Thyroid gland (tissue), 4 donors: ENCODE measurements around the gene DMWD.

Experiments
- POLR2A ChIP-seq, 2 donors: fragments of 450-650 bp; IDR thresholded peaks; one replicate each; pipeline ENCODE4 v1.6.1; 2017; ENCODE audit warnings: antibody characterized with exemption in 2 of 2, mild to moderate bottlenecking in 2 of 2, moderate library complexity in 1 of 2
- TF ChIP-seq, protein P1 (sequence below), 6 experiments: fragments of 200-600 bp in 3 of 6; fragments of 450-650 bp in 3 of 6; sonication (generic) in 3 of 6; IDR thresholded peaks; one replicate each; pipeline ENCODE4 v1.5.1; 2016 to 2019; ENCODE audit warnings: antibody characterized with exemption in 6 of 6, mild to moderate bottlenecking in 2 of 6, inconsistent platforms in 1 of 6, moderate library complexity in 1 of 6

GRCh38 chr19:45827459-45828093, 34.9 kb upstream of the DMWD start:
- TF ChIP-seq, protein P1, sequence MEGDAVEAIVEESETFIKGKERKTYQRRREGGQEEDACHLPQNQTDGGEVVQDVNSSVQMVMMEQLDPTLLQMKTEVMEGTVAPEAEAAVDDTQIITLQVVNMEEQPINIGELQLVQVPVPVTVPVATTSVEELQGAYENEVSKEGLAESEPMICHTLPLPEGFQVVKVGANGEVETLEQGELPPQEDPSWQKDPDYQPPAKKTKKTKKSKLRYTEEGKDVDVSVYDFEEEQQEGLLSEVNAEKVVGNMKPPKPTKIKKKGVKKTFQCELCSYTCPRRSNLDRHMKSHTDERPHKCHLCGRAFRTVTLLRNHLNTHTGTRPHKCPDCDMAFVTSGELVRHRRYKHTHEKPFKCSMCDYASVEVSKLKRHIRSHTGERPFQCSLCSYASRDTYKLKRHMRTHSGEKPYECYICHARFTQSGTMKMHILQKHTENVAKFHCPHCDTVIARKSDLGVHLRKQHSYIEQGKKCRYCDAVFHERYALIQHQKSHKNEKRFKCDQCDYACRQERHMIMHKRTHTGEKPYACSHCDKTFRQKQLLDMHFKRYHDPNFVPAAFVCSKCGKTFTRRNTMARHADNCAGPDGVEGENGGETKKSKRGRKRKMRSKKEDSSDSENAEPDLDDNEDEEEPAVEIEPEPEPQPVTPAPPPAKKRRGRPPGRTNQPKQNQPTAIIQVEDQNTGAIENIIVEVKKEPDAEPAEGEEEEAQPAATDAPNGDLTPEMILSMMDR (IDR thresholded peaks at IDR 0.05), result no peak
- TF ChIP-seq POLR2A (IDR thresholded peaks at IDR 0.05), result no peak
